ENCODE results near the gene SCIMP.
"Not testable (repeated sequence)": the region's sequence is repeated elsewhere in the genome, so short reads cannot be mapped to it uniquely, and the experiment has no call there.

Gene SCIMP

DNA sequence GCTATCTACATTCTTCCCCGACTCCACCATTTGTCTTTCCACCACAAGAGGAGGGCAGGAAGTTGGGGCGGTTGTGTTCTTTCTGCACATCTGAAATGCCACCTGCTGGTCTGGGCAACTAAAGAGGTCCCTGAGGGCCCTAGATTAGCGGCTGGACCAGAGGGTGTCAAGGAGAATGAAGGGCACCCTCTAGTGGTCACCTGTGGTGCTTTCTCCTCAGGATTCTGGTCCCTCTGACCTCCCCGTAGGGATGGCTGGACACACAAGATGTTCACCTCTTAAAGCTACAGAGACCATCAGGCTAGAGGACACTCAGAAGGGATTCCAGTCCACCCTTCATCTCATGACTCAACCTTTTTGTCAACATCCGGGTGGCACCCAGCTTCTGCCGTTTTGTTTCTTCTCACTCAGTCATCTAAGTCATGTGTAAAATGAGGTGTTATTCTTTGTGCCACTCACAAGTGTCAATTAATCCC is 2.9 kb upstream of the SCIMP start:
- peak; percentile 90 for DNase-seq

- DNase-seq, result no peak
Observed at GRCh38 chr17:5236938-5237540, 2.4 kb upstream of the SCIMP start.

- not testable (repeated sequence) for DNase-seq
Observed at GRCh38 chr17:5233492-5233891, 1.2 kb downstream of the SCIMP start.

GRCh38 chr17:5226940-5227878 is 7.5 kb downstream of the SCIMP start:
- no peak for DNase-seq

GRCh38 chr17:5225668-5226457 is 8.8 kb downstream of the SCIMP start:
- no peak for DNase-seq

DNA sequence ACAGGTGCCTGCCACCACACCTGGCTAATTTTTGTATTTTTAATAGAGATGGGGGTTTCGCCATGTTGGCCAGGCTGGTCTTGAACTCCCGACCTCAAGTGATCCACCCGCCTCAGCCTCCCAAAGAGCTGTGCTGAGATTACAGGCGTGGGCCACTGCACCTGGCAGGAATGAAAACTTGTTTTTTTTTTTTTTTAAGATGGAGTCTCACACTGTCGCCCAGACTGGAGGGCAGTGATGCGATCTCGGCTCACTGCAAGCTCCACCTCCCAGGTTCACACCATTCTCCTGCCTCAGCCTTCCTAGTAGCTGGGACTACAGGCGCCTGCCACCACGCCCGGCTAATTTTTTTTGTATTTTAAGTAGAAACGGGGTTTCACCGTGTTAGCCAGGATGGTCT is 12.7 kb downstream of the SCIMP start:
- not testable (repeated sequence) for DNase-seq

DNA sequence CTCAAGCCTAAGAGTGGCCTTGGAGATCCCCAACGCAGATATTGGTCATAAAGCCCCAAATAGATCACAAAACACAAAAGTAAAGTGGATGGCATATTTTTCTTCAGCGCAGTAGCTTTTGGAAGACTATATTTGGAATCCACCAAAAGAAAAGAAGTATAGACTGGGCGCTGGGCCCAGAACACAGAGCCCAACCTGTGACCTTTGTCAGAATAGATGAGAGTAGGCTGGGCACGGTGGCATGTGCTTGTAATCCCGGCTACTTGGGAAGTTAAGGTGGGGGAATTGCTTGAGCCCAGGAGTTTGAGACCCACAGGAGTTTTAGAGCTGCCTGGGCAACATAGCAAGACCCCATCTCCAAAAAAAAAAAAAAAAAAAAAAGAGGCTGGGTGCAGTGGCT is 14.6 kb downstream of the SCIMP start:
- DNase-seq, result no peak

DNA sequence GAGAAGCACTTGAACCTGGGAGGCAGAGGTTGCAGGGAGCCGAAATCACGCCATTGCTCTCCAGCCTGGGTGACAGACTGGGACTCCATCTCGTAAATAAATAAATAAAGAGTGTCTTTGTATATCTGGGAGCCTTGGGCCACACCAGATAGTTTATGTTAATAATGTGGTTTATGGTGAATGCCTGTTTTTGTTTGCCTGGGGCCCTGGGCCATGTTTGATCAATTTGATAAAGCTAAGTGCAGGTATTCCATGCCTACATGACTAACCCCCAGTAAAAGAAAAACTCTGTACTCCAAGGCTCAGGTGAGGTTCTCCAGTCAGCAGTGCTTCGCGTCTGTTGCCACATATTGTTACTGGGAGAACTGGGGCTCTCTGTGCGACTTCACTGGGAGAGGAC is 15.1 kb downstream of the SCIMP start:
- DNase-seq, result no peak

- DNase-seq, result not testable (repeated sequence)
Observed at GRCh38 chr17:5217562-5217961, 17.1 kb downstream of the SCIMP start.

- DNase-seq, result no peak
Observed at GRCh38 chr17:5211458-5211857, 23.2 kb downstream of the SCIMP start.

DNA sequence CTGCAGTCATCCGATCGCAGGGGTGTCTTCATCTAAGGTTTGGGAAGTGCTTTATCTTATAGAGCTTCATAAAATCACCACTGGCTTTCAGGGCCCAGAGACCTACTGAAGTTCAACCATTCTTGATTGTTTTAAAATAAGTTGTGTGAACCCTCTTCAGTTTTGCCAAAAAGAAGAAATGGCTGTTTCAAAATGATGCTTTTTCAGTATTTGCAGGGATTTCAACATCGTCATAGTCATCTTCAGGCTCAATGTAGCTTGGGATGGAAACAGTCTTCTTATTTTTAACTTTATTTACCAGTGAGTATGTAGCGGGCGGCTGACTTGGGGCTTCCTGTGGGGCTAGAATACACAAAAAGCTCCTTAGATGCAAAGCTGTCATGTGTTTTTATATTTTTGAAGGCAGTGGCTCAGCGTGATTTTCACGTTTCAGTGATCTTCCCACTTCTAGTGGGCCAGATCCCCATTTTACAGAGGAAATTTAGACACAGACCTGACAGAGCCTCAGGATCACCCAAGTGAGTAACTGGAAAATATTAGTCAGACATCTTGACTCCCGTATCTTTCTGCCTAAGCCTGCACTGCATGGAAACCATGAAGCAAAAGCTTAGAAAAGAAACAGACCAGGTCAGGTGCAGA is 23.9 kb downstream of the SCIMP start:
- DNase-seq, result no peak

DNA sequence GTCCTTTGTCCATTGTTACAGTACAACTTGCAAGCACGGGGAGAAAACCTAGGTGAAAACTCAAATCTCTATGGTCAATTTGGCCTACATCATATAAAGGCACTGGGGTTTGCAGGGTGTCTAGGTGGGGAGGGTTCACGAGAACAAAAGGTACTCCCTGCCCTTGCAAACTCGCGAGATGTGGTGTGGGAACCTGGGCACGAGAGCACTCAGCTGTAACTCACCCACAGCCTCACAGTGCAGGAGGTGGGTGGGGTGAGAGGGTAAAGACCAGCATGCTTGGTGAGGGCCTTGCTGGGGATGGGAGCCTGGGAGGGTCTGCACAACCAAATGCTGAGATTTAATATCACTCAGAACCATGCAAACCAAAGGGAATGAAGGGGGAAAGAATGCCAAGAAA is 24.6 kb downstream of the SCIMP start:
- no peak for DNase-seq

GRCh38 chr17:5209396-5209795 is 25.3 kb downstream of the SCIMP start:
- no peak for DNase-seq

- DNase-seq, result no peak
Observed at GRCh38 chr17:5203908-5204294, 30.8 kb downstream of the SCIMP start.

DNA sequence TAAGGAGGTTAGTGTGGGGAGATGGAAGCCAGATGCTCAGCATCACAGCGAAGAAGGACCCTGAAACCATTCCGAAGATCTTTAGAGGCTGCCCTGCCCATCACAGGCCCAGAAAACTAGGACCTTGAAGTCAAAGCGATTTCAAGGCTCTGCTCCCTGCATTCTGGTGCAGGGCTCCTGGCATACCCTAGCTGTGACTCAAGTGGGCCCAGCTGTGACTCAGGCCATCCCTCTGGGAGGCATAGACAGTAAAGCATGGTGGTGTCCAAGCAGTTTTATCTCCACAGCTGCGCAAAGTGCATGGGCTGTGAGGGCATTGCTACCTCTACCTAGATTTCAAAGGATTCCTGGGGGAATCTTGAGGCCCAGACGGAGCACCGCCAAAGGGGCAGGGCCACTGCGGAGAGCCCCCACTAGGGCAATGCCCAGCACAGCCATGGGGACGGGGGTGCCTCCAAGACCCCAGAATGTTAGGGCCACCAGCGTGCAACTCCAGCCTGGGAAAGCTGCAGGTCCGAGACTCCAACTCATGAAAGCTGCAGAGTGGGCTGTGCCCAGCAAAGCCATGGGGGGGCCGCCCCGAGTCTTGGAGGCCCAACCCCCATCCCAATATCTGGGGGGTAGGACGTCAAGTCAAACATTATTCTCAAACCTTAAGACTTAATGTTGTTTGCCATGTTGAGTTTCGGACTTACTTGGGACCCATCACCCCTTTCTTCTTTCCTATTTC is 31.3 kb downstream of the SCIMP start:
- DNase-seq, result no peak

GRCh38 chr17:5201011-5201410 is 33.6 kb downstream of the SCIMP start:
- DNase-seq, result no peak

DNA sequence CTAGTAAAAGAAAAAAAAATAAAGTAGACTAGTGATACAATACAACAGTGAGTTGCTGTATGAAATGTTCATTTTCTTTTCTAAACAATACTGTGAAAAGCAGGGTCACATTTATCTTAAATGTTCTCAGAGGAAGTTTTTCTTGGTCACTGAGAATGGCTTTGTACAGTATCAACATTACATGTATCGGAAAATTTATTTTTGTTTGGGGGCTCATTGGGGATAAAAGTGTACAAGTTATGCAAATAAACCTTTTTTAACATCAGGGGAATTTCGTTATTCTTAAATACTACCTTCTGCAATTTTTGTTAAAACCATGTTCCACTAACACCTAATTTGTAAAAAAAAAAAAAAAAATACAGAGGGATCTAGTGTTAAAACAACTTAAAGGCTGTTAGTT is 34.3 kb downstream of the SCIMP start:
- DNase-seq, result no peak

DNA sequence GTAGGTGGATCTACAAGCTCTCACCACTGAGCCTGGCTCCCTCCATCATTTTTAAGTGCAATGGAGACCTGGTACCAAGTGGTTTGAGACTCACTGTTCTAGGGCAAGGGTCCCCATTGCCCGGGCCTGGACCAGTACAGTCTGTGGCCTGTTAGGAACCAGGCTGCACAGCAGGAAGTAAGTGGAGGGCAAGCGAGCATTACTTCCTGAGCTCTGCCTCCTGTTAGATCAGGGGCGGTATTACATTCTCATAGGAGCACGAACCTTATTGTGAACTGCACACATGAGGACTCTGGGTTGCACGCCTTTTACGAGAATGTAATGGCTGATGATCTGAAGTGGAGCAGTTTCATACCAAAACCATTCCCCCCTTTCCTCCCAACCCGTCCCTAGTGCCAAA is 36.2 kb downstream of the SCIMP start:
- DNase-seq, result no peak

DNA sequence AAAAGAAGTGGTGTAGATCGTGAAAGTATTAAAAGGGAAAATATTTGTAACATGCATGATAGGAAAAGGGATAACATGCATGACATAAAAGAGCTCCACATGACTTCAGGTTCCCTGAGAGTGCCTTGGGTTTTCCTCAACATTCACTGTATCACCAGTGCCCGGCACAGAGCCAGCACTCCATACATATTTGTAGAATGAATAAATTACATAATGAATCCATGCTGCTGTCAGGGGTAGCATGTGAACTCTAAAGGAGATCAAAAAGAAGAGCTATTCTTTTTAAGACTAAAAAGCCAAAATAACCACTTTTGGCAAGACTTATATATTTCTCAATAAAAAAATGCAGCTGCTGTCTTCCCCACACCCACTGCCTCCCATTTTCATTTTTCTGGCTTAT is 40.3 kb downstream of the SCIMP start:
- DNase-seq, result no peak

- peak; percentile 99 for DNase-seq
Observed at GRCh38 chr17:5191541-5192417, 42.9 kb downstream of the SCIMP start, which contains the start of gene ZNF594. TSS of gene ZNF594 (minus strand) at chr17:5191868. CDS start at chr17:5184256, 7,612 bp downstream.

GRCh38 chr17:5184288-5184687 is 50.4 kb downstream of the SCIMP start:
- DNase-seq, result no peak

All from NCI-H82 (cell line).